Trophoblast cell (in vitro differentiated cells and primary cell): Measurements from ENCODE around the gene ERP29.

Experiments
- DNase-seq, 2 donors: peaks; one replicate each; pipeline ENCODE4 v3.0.0-alpha.2; 2016
- H2AFZ ChIP-seq: 2 replicates; pipeline ENCODE4 v1.6.1; 2013; ENCODE audit warnings: low read length, moderate library complexity, mild to moderate bottlenecking; ENCODE audit not compliant: insufficient read depth, poor library complexity
- H2AK5ac ChIP-seq: 2 replicates; pipeline ENCODE4 v1.6.1; 2013; ENCODE audit warnings: mild to moderate bottlenecking, low read length
- H2BK120ac ChIP-seq: 2 replicates; pipeline ENCODE4 v1.6.1; 2013; ENCODE audit warnings: low read length, mild to moderate bottlenecking, moderate library complexity; ENCODE audit not compliant: insufficient read depth, poor library complexity
- H2BK12ac ChIP-seq: 2 replicates; pipeline ENCODE4 v1.6.1; 2013; ENCODE audit warnings: mild to moderate bottlenecking, low read length, moderate library complexity
- H2BK5ac ChIP-seq: 2 replicates; pipeline ENCODE4 v1.6.1; 2013; ENCODE audit warnings: low read length, low read depth, moderate library complexity, mild to moderate bottlenecking; ENCODE audit not compliant: poor library complexity
- H3K14ac ChIP-seq: 2 replicates; pipeline ENCODE4 v1.6.1; 2013; ENCODE audit warnings: mild to moderate bottlenecking, low read length
- H3K18ac ChIP-seq: 2 replicates; pipeline ENCODE4 v1.6.1; 2013; ENCODE audit warnings: mild to moderate bottlenecking, low read length
- H3K23ac ChIP-seq: 2 replicates; pipeline ENCODE4 v1.6.1; 2013; ENCODE audit warnings: low read length
- H3K27ac ChIP-seq: 2 replicates; pipeline ENCODE4 v1.5.1; 2013; ENCODE audit warnings: low read depth, mild to moderate bottlenecking, inconsistent platforms, low read length, moderate library complexity
- H3K27me3 ChIP-seq: 2 replicates; pipeline ENCODE4 v1.6.1; 2013; ENCODE audit warnings: inconsistent platforms, mild to moderate bottlenecking, low read length, moderate library complexity; ENCODE audit not compliant: insufficient read depth
- H3K36me3 ChIP-seq, 2 experiments: 1 replicate in 1 of 2; 2 replicates in 1 of 2; pipeline ENCODE4 v1.6.1; 2013; ENCODE audit warnings: low read length in 2 of 2, mild to moderate bottlenecking in 2 of 2, moderate library complexity in 1 of 2; ENCODE audit not compliant: insufficient read depth in 2 of 2, control insufficient read depth in 1 of 2
- H3K4ac ChIP-seq: 2 replicates; pipeline ENCODE4 v1.6.1; 2013; ENCODE audit warnings: low read depth, mild to moderate bottlenecking, low read length, moderate library complexity
- H3K4me1 ChIP-seq, 2 experiments: 1 replicate in 1 of 2; 2 replicates in 1 of 2; pipeline ENCODE4 v1.6.1; 2013; ENCODE audit warnings: low read length in 2 of 2, mild to moderate bottlenecking in 2 of 2, moderate library complexity in 1 of 2; ENCODE audit not compliant: insufficient read depth in 2 of 2, control insufficient read depth in 1 of 2
- H3K4me2 ChIP-seq: 2 replicates; pipeline ENCODE4 v1.6.1; 2013; ENCODE audit warnings: inconsistent platforms, mild to moderate bottlenecking, low read length, moderate library complexity
- H3K4me3 ChIP-seq: 2 replicates; pipeline ENCODE4 v1.5.1; 2013; ENCODE audit warnings: mild to moderate bottlenecking, low read depth, low read length, inconsistent platforms
- H3K79me1 ChIP-seq: one replicate; pipeline ENCODE4 v1.6.1; 2013; ENCODE audit warnings: low read length
- H3K79me2 ChIP-seq: 2 replicates; pipeline ENCODE4 v1.6.1; 2013; ENCODE audit warnings: low read length, mild to moderate bottlenecking; ENCODE audit not compliant: control insufficient read depth, insufficient read depth, poor library complexity
- H3K9ac ChIP-seq: 2 replicates; pipeline ENCODE4 v1.6.1; 2013; ENCODE audit warnings: mild to moderate bottlenecking, low read length
- H3K9me3 ChIP-seq: 2 replicates; pipeline ENCODE4 v1.6.1; 2013; ENCODE audit warnings: low read depth, mild to moderate bottlenecking, control low read depth, inconsistent platforms, low read length; ENCODE audit not compliant: insufficient read depth
- H4K12ac ChIP-seq: 2 replicates; pipeline ENCODE4 v1.6.1; 2013; ENCODE audit warnings: low read depth, mild to moderate bottlenecking, low read length, moderate library complexity
- H4K8ac ChIP-seq: 2 replicates; pipeline ENCODE4 v1.6.1; 2013; ENCODE audit warnings: low read depth, mild to moderate bottlenecking, low read length, moderate library complexity
- H4K91ac ChIP-seq: one replicate; pipeline ENCODE4 v1.6.1; 2013; ENCODE audit warnings: low read depth, mild to moderate bottlenecking, low read length, moderate library complexity
- WGBS: extraction: QIAGEN DNeasy Blood & Tissue Kit; methylation state at CpG from one replicate; pipeline ENCODE4 v1.1.7; 2013; ENCODE audit warnings: missing lambda C conversion rate; ENCODE audit not compliant: insufficient read length, insufficient coverage; ENCODE audit errors: extremely low coverage; 5-methylcytosine and 5-hydroxymethylcytosine counted together

ERP29 gene

DNA sequence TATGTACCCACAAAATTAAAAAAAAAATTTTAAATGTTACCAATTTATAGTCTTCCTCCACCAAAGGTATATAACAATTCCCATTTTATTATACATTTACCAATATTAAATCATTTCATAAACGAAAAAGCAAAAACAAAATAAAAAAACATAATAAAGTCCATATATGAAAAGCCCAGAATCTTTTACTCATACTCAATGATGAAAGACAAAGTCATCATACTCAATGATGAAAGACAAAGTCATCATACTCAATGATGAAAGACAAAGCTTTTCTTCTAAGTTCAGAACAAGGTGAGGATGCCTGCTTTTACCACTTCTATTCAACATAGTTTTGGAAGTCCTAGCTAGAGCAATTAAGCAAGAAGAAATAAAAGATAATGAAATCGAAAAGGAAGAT, 28.4 kb upstream of the ERP29 start:
- Histone ChIP-seq H3K4me2 (no peak overlapping the region), H3K4me1 (no peaks in the 10 kb centered on the region), H2BK5ac (no peak overlapping the region), H3K9ac (no peak overlapping the region), H3K4me3 (no peak overlapping the region), H3K79me1 (no peaks in the 10 kb centered on the region), H3K36me3 (no peaks in the 10 kb centered on the region), H2AK5ac (no peak overlapping the region), H4K12ac (no peak overlapping the region), H3K9me3 (no peaks in the 10 kb centered on the region), H2BK12ac (no peak overlapping the region), H3K23ac (no peak overlapping the region), H3K79me2 (no peaks in the 10 kb centered on the region), H3K27ac (no peak overlapping the region), H3K14ac (no peak overlapping the region), H4K8ac (no peak overlapping the region), H3K4ac (no peak overlapping the region), H2AFZ (no peak overlapping the region), H3K18ac (no peak overlapping the region), H2BK120ac (no peak overlapping the region), H4K91ac (no peak overlapping the region), H3K27me3 (no peaks in the 10 kb centered on the region)
- 100% methylated on average over 1 of the region's 2 CpGs for WGBS
- DNase-seq: no peak

DNA sequence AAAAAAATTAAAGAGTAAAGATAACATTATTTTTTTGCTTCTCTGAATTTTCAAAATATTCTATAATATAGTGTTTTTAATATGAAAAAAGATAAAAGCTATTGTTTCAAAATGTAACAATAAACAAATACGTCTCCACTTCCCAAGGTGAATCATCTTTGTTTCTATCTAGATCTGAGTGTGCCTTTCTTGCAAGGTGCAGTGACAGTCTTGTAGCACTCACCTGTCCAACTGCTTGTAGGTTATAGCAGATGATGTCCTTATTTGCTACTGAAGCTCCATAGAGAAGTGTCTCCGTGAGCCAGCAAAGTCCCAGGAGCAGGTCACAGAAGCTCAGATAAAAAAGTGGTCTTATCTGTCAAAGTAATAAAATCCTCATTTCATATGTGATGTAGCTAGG, 21.7 kb upstream of the ERP29 start:
- no peak overlapping the region for H3K27ac ChIP-seq
- H3K79me1 ChIP-seq: no peaks in the 10 kb centered on the region
- no peak overlapping the region for H2BK12ac ChIP-seq
- H3K4me2 ChIP-seq: no peak overlapping the region
- H3K9me3 ChIP-seq: no peaks in the 10 kb centered on the region
- no peak overlapping the region for H3K9ac ChIP-seq
- H3K4me3 ChIP-seq: no peak overlapping the region
- H4K91ac ChIP-seq: no peak overlapping the region
- H2BK120ac ChIP-seq: no peak overlapping the region
- H2AFZ ChIP-seq: no peak overlapping the region
- H3K36me3 ChIP-seq: no peaks in the 10 kb centered on the region
- DNase-seq: no peak
- peaks cover 0 to 4% of the 10 kb centered on the region in 2 experiments for H3K4me1 ChIP-seq
- H3K23ac ChIP-seq: no peak overlapping the region
- no peak overlapping the region for H3K14ac ChIP-seq
- no peak overlapping the region for H4K12ac ChIP-seq
- no peak overlapping the region for H2AK5ac ChIP-seq
- H3K18ac ChIP-seq: no peak overlapping the region
- no peaks in the 10 kb centered on the region for H3K79me2 ChIP-seq
- H4K8ac ChIP-seq: no peak overlapping the region
- WGBS: no CpG with 5 or more reads among the region's 2 CpGs
- H2BK5ac ChIP-seq: no peak overlapping the region
- no peak overlapping the region for H3K4ac ChIP-seq
- H3K27me3 ChIP-seq: no peaks in the 10 kb centered on the region

- no peak overlapping the region for H2BK5ac ChIP-seq
- no peak overlapping the region for H2BK12ac ChIP-seq
- no peak overlapping the region for H3K4me2 ChIP-seq
- no peak overlapping the region for H3K27ac ChIP-seq
- no peaks in the 10 kb centered on the region for H3K79me1 ChIP-seq
- no peak overlapping the region for H3K9ac ChIP-seq
- no peak overlapping the region for H2BK120ac ChIP-seq
- no CpG with 5 or more reads among the region's 4 CpGs for WGBS
- H3K9me3 ChIP-seq: no peaks in the 10 kb centered on the region
- H3K4me3 ChIP-seq: no peak overlapping the region
- no peak overlapping the region for H4K91ac ChIP-seq
- H4K8ac ChIP-seq: no peak overlapping the region
- no peak overlapping the region for H3K4ac ChIP-seq
- no peaks in the 10 kb centered on the region for H3K79me2 ChIP-seq
- H3K27me3 ChIP-seq: no peaks in the 10 kb centered on the region
- no peaks in the 10 kb centered on the region for H3K36me3 ChIP-seq
- H2AK5ac ChIP-seq: no peak overlapping the region
- H2AFZ ChIP-seq: no peak overlapping the region
- H3K23ac ChIP-seq: no peak overlapping the region
- H4K12ac ChIP-seq: no peak overlapping the region
- H3K18ac ChIP-seq: no peak overlapping the region
- no peak overlapping the region for H3K14ac ChIP-seq
- DNase-seq: no peak
- peaks cover 0 to 4% of the 10 kb centered on the region in 2 experiments for H3K4me1 ChIP-seq
Observed at GRCh38 chr12:111991946-111992345, 21.3 kb upstream of the ERP29 start.

GRCh38 chr12:111992464-111992863, 20.8 kb upstream of the ERP29 start:
- no peaks in the 10 kb centered on the region for H3K9me3 ChIP-seq
- no peak overlapping the region for H2BK12ac ChIP-seq
- no peak overlapping the region for H2AK5ac ChIP-seq
- H2BK120ac ChIP-seq: no peak overlapping the region
- no peak overlapping the region for H4K8ac ChIP-seq
- no peaks in the 10 kb centered on the region for H3K27me3 ChIP-seq
- H4K12ac ChIP-seq: no peak overlapping the region
- H3K9ac ChIP-seq: no peak overlapping the region
- no peak overlapping the region for H3K27ac ChIP-seq
- H4K91ac ChIP-seq: no peak overlapping the region
- H3K36me3 ChIP-seq: no peaks in the 10 kb centered on the region
- no peaks in the 10 kb centered on the region for H3K79me1 ChIP-seq
- DNase-seq: no peak
- H2AFZ ChIP-seq: no peak overlapping the region
- no peak overlapping the region for H3K18ac ChIP-seq
- no peak overlapping the region for H3K4me3 ChIP-seq
- no peak overlapping the region for H2BK5ac ChIP-seq
- H3K14ac ChIP-seq: no peak overlapping the region
- no peaks in the 10 kb centered on the region for H3K79me2 ChIP-seq
- WGBS: no CpG with 5 or more reads among the region's 6 CpGs
- no peak overlapping the region for H3K4me2 ChIP-seq
- no peak overlapping the region for H3K23ac ChIP-seq
- H3K4ac ChIP-seq: no peak overlapping the region
- H3K4me1 ChIP-seq: peaks cover 0 to 4% of the 10 kb centered on the region in 2 experiments
